GM18870 (cell line): ENCODE results near the gene NPRL2.

Experiments used
- ATAC-seq: cut with Tn5 transposase; IDR thresholded peaks from one replicate; pipeline ENCODE4 v1.9.1; 2021; ENCODE audit warnings: moderate library complexity; ENCODE audit not compliant: unreplicated experiment

NPRL2 gene

DNA sequence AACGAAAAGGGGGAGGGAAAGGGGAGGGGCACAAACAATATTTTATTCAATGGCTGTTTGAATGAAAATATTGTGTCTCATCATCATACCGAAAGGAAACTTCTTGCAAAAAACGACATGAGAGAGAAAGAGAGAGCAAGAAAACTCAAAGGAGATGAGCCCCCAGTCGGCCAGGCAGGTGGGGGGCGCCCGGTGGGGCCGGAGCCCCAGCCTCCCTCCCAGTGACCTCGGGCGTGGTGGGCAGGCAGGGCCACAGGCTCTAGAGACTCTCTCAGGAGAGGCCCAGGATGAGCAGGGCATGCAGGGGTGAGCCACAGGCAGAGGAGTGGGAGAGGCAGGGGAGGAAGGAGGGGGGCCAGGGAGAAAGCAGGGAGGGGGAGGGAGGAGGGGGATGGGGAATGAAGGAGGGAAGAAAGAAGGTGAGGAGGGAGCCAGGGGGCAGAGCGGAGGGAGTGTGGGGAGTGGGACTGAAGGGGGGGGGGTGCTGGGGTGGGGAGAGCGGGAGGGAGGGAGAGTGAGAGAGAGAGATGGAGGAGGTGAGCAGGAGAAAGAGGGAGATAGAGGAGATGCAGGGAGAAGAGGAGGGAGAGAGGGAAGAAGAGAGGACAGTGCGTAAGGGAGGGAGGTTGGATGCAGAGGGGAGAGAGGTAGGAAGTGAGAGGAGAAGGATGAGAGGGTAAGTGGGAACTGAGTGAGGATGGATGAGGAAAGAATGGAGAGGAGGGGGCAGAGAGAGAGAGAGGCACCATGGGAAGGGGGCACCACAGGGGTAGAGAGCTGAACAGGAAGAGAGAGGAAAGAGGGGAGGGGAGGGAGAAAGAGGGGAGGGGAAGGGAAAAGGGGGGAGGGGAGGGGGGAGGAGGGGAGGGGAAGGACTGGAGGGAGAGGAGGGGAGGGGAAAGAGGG, 22.8 kb upstream of the NPRL2 start:
- ATAC-seq = no peak

DNA sequence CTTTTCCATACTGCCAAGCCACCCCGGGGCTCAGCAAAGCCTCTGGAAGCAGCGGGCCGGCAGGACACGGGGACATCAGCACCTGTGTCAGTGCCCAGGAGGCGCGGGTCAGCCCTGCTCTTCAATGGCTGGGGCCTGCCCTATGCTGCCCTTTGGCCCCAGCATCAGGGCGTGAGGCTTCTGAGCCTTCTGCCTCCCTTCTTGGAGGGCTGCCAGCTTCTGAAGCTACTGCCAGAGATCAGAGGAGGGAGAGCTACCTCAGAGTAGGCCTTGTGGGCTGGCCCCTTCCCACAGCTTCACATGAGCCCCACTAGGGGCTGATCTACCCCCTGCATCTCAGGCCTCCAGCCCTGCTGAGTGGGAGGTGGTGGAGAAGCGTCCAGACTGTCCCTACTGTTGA, 21.8 kb upstream of the NPRL2 start:
- no peak for ATAC-seq

DNA sequence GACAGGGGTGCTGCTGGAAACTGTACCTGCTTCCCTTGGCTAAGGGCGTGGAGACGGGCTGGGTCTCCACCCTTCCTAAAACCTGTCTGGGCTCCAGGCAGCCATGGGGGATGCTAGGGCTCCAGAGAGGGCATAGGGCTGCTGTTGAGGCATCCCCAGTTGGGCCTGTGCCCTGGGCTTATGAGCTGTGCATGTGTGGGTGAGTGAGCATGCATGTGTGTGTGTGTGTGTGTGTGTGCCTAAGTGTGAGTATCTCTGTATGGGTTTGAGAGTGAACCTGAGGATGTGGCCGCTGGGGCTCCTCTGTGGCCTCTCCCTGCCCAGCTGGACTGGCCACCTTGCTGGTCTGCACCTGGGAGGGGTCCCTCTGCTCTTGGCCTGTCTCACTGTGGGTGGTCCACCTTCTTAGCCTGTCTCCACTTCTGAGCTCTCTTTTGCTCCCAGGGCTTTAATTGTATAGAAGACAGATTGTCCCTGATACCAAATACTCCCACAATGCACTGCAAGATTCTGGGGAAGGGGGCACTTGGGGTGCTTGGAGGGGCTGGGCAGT, 20.6 kb upstream of the NPRL2 start:
- no peak for ATAC-seq

DNA sequence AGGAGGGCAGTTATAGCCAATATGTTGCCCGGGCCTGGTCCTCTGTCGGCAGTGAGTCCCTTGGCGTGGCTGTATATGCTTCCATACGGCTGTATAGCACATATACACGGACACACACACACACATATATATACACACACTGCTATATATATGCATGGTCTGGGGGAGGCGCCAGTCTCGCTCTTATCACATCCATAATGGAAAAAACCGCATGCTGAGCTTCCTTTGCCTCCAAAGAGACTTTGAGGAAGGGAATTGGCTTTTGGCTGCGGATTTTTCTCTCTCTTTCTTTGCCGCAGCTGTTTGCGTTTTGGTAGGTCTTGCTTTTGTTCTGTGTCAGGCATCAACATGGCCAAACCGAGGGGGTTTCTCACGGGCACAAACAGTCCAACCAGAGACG, 20.0 kb upstream of the NPRL2 start:
- no peak for ATAC-seq

DNA sequence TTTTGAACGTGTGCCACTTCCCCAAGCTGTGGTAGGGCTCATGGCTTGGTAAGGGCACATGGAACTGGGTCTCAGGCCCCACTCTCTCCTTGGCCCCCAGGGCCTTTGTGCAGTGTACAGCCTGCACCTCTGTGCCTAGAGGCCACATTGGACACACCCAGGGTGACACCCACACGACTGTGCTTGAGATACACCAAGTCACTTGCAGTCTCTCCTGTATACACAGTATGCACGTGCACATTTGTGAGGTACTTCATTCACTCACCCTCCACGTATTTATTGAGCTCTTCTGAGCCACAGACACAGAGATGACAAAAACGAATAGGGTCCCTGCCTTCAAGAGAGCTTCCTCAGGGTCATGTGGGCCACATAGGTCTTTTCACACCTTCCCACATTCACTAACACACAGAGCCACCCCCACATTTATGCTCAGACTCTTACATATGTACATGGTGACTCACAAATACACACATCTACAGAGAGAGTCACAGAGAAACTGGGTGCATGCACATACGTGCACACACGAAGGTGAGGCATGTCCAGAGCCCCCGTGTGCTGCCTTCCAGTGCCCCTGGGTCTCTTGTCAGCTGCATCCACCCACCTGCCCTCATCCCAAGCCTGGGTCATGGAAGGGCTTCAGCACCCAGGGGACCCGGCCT, 18.6 kb upstream of the NPRL2 start:
- no peak for ATAC-seq

DNA sequence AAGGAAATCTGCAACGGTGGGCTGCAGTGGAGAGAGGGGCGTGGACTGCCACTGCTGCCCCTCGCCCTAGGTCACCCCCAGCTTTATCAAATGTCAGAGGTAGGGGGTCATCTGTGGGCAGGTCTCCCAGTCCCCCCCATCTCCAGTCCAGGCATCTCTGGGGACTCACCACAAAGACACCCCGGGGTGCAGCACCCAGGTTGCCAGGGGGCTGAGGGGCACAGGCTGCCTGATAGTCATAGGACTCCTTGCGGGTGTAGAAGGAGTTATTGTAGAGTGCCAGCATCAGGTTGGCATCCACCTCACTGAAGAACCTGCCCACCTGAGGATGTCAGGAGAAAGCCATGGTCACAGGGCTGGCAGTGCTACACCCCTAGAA, 15.3 kb upstream of the NPRL2 start:
- no peak for ATAC-seq

DNA sequence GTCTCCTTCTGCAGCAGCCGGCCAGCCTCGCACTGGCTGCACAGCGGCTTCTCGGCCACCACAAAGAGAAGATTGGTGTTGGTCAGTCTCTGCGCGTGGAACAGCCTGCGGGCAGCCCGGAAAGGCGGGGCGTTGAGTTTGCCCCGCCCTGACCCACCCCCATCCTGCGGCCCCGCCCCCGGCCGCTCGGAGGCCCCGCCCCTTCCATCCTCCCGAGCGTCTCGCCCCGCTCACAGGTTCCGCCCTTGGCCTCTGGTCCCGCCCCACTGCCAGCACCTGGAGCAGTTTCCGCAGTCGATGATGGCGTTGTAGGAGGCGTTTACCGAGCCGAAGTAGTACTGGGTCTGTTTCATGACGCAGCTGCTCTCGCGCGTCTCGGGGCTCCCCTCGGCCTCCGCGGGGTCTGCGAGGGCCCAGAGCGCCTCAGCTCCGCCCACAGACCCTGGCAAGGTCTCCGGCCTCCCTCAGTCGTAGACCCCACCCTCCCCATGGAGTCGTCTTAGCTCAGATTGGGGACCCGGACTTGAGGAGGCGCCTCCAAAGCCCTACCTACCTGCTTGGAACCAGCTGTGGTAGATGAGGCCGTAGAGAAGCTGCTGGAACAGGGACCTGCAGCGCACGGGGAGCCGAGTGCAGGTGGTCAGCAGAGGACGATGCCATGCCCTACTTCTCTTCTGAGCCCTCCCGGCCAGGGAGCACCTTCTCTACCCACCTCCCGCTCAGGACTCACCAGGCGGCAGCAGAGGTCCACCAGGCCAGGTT, 14.7 kb upstream of the NPRL2 start:
- ATAC-seq = peak; percentile 62

DNA sequence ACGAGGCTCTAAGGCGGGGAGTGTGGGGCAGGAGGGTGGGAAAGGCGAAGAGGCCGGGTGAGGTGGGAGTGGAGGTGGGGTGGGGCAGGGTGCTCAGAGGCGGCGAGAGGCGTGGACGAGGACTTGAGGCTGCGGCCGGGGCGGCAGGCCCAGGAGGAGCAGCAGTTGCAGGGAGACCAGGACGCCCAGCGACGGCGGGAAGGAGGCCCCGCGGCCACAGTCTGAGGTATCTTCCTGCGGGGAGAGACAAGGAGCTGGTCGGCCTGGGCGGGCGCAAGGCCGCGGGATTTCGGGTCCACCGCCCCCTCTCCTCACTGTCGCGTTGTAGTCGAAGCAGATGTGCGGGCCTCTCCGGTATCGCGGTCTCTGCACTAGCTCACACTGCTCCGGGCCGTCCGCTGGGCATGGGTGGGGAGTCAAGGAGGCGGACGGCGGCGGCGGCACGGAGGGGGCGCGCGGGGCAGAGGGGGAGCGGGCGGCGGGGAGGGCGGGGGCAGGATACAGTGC, 14.1 kb upstream of the NPRL2 start:
- no peak for ATAC-seq

DNA sequence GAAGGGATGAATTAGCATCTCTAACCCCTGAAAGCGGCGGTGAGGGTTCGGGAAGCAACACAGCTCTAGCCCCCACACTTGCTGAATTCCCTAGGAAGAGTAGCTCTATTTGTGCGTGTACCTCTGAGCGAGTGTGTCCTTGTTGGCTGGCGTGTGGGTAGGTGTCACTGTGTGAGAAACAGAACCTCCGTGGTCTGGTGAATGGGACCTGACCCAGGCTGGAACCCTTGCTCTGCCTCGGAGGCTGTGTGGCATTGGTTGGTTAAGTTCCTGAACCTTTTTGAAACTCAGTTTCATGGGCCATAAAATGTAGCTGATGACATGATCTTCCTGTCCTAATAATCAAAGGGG, 9.2 kb upstream of the NPRL2 start:
- peak; percentile 12 for ATAC-seq

DNA sequence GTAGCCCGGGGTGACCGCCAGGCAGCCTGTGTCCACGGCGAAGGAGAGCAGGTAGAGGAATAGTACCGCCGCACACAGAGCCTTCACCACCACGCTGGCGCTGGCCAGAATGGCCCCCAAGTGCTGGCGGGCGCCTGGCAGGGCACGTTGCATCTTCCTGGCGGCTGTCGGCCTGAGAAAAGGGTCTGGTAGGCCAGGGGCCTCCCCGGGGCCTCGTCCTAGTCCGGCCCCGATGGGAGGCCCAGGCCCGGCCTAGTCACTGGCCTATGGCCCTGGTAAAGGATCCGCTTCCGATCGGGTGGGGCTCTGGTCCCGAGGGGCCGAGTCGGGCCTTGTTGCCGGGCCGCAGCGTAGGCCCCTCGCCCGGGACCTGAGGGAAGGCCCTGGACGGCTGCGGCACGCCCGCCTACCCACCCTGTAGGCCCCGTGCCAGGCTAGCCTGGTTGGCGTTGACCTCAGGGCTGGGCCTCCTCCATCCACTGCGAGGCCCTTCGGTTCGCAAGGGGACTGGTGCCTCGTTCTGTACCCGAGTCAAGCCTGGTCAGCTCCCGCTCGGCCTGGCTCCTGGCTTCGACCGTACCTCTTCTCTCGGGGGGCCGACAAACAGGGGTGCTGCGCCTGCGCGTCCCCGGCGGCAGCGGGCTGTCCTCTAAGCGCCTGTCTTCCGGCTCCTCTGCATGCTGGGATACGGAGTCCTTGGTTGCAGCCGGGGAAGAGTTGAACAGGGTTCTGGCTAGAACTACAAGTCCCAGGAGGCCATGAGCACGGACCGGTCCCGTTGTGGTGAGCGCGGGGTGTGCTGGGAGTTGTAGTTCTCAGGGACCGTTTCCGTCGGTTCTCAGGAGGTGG, 8.6 kb upstream of the NPRL2 start, which contains the start of gene TMEM115:
Gene TMEM115 (minus strand): TSS at position 611 of the 849 bp plus-strand sequence. CDS start 458 bp downstream, at position 153.
- peak; percentile 94 for ATAC-seq

DNA sequence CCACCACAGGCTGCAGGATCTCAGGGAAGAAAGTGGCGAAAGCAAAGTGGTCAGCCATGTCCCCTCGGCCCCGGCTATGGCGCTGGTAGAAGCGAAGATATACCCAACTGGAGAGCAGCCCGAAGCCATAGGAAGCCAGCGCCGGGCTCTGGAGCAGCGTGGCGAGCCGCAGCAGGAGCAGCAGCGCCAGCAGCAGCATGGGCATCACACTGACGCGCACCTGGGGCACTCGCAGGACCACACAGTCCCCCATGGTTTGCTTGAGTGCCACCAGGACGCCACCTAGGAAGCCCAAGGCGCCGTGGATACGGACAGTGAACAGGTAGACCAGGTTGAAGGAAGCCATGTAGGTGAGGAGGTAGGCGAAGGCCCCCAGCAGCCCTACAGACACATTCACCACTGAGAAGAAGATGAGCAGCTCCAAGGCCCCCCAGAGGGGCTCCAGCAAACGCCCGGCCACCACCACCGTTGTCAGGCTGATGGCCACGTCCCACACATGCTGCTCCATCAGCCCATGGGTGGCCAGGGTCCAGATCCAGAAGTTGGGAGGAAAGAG, 7.9 kb upstream of the NPRL2 start:
- no peak for ATAC-seq

DNA sequence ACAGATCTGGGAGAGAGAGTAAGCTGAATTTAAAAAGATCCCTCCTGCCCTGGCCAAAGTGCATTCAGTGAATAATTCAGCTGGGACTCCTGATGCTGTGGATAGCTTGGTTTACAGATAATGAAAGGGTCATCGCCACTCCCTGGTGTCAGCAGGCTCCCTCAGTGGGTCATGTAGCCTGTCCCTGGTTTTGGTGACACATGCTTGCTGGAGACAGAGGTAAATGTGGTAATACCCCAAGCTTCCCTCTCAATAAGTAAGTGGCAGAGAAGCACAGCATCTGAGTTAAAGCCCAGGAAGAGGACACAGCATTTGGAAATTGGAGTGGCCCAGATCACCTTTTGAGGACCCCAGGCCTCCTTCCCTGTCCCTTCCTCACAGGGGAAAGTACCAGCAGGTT, 6.9 kb upstream of the NPRL2 start:
- ATAC-seq = no peak

DNA sequence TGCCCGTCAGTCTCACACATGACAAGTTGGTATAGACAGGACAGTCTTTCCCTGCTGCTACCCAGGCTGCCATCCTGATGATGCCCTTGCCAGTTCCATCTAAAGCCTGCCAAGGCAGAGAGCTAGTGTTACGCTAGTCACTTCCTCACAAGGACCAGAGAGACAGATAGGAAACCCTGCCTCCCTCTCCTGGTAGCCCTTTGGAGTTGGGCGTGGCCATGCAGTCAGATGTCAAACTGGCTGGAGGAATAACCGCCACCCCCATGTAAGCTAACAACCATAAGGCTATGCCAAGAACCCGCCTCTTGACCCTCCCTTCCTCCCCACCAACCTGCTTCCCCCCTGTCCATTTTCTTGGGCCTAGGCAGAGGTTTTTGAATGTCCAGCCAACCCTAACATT, 6.0 kb upstream of the NPRL2 start:
- no peak for ATAC-seq

DNA sequence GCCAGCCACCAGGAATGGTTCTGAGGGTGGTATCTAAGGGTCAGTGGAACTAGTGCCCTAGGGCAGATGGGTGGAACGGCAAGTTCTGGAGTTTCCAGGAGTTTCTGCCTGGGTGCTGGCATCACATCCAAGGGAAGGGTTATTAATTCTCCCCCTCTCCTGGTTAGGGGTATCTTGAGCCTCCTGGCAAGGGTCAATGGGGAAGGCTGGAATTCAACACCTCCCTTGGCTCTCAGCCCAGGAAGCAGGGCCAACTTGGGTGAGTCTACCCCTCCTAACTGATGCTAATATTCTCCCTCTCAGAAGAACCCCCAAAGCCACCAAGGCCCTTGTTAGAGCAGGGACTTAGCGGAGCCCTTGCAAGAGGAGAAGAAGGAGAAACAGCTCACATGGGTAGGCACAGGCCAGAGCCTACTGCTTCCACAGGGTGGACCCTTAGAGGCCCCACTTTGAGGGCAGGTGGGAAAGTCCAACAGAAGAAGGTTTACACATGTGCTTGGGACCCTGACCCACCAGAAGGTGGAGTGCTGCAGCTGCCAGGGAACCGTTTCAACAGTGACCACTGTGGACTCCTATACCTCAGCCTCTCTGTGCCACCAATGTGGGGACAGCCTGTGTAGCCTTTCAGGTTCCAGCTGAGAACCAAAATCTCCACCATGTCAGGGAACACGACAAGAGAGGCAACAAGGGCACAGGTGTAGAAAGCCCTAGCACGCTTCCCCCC, 5.4 kb upstream of the NPRL2 start:
- no peak for ATAC-seq

DNA sequence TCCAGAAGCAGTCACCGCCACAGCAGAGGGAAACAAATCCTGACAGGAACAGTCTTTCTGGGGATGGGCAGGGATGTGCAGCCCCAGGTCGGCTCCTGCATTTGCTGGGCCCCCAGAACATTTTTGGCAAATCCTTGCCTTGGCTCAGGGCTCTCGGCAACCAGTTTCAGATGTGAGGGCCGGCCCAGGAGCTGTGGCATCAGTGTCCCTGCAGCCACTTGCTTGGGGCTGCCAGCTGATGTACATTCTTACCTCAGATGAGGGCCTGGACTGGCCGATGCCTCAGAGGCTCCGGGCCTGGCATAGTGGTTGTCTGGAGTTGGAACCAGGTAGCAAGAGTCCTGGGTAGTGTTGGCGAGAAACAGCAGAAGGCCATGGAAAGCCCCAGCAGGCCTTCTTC, 4.3 kb upstream of the NPRL2 start:
- no peak for ATAC-seq

DNA sequence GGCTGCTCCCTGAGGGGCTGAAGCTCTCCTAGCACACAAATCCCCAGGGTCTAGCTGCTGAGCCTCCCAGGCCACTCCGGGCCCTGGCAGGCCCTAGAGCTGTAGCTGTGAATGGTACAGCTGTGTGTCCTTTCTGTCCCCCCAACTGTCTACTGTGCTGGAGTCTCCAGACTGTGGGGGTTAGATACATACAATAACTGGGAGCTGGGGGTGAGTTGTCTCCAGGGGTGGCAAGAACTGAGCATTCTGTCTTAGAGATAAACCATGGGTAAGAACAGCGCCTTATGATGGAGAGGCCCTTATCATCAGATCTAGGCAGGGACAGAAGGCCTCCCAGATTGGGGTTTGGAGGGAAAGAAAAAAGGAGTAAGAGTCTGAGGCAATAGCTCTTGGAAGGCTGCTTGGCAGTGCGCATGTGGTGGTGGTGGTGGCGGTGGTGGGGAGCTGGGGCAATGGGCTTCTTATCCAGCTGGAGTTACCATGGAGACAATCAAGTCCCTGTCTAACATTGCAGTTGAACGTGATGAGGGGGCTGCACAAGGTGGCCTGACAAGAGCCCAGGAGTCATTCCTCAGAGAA, 3.7 kb upstream of the NPRL2 start:
- no peak for ATAC-seq

DNA sequence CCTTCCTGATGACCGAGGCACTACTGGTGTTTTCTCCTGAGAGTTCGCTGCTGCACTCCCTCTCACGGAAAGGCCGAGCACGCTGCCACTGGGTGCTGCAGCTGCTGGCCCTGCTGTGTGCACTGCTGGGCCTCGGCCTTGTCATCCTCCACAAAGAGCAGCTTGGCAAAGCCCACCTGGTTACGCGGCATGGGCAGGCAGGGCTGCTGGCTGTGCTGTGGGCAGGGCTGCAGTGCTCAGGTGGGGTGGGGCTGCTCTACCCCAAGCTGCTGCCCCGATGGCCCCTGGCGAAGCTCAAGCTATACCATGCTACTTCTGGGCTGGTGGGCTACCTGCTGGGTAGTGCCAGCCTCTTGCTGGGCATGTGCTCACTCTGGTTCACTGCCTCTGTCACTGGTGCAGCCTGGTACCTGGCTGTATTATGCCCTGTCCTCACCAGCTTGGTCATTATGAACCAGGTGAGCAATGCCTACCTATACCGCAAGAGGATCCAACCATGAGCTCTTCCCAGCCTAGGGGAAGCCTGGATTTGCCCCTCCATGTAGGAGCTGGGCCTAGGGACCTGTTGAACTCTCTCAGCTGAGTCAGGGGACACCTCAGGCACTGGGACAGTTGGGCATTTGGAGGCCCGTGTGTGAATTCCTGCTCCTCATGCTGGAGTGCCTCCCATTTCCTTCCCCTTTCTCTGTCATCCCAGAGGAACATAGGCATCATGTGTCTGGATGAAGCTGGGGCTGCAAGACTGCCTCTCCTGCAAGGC, 2.9 kb upstream of the NPRL2 start:
- ATAC-seq = no peak

DNA sequence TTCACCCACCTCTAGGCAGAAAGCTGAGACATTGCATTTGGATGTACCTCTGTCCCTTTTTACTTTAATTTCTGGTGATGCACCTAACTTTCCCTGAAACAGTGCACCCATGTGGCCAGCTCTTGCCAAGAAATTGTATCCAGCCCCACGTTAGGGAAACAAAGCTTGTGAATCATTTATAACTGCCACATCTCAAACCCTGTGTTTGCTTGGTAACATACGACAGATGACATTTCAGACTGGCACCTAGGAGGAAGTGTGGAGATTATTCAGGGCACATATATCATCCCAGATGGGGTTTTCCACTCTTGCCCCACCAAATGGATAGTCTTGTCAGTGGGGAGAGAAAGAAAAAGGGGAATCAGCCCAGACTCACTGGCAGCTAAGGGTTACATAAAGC, 2.2 kb upstream of the NPRL2 start:
- no peak for ATAC-seq
